Heart right ventricle (tissue), 16 donors: ENCODE results near the gene IDNK. TPM values are rescaled to one million over a fixed set of nuclear protein-coding genes. Genes with fewer than 3 reads are reported as not detected.
A peak's percentile ranks its signal among the peaks of the same experiment; 100 is the strongest.

Experiments used
- ATAC-seq, 8 donors: fragments of 200-7000 bp; cut with Tn5 transposase; one replicate each; pipeline ENCODE4 v1.9.1; 2020; ENCODE audit warnings: mild to moderate bottlenecking in 8 of 8, moderate library complexity in 8 of 8, moderate number of reproducible peaks in 1 of 8
- DNase-seq, 2 donors: peaks; one replicate each; pipeline ENCODE4 v3.0.0-alpha.2; 2020
- H3K27ac ChIP-seq, 10 donors: fragments of 200-600 bp; sonication (generic) in 2 of 10; one replicate each; pipeline versions ENCODE4 v1.5.0 to v1.8.0; 2020 to 2022; ENCODE audit warnings: mild to moderate bottlenecking in 3 of 10
- H3K27me3 ChIP-seq, 7 donors: fragments of 200-600 bp; one replicate each; pipeline ENCODE4 v1.8.0; 2021 to 2022; ENCODE audit warnings: mild to moderate bottlenecking in 2 of 7
- H3K36me3 ChIP-seq, 9 donors: fragments of 200-600 bp; sonication (generic) in 1 of 9; one replicate each; pipeline versions ENCODE4 v1.5.0 to v1.8.0; 2020 to 2022; ENCODE audit warnings: mild to moderate bottlenecking in 2 of 9
- H3K4me1 ChIP-seq, 9 donors: fragments of 200-600 bp; sonication (generic) in 1 of 9; one replicate each; pipeline versions ENCODE4 v1.5.0 to v1.8.0; 2020 to 2022; ENCODE audit warnings: mild to moderate bottlenecking in 4 of 9
- H3K4me3 ChIP-seq, 10 donors: fragments of 200-600 bp; sonication (generic) in 2 of 10; one replicate each; pipeline versions ENCODE4 v1.5.0 to v1.8.0; 2020 to 2022; ENCODE audit warnings: mild to moderate bottlenecking in 7 of 10, moderate library complexity in 2 of 10
- H3K9me3 ChIP-seq, 11 donors: fragments of 200-600 bp in 10 of 11; sonication (generic) in 2 of 11; one replicate each; pipeline versions ENCODE4 v1.5.0 to v1.8.0; 2013 to 2022; ENCODE audit warnings: mild to moderate bottlenecking in 2 of 11, control low read depth in 1 of 11, moderate library complexity in 1 of 11
- CTCF ChIP-seq, 9 donors: fragments of 200-600 bp; sonication (generic) in 2 of 9; IDR thresholded peaks; one replicate each; pipeline versions ENCODE4 v1.5.0 to v1.8.0; 2021 to 2022; ENCODE audit warnings: antibody characterized with exemption in 9 of 9, mild to moderate bottlenecking in 5 of 9, moderate library complexity in 1 of 9
- WGBS, 2 donors: extraction: QIAGEN DNeasy Blood & Tissue Kit; methylation state at CpG; one replicate each; pipeline ENCODE4 v1.1.7; 2013; ENCODE audit warnings: inconsistent platforms in 1 of 2; 5-methylcytosine and 5-hydroxymethylcytosine counted together
- intact Hi-C, 10 donors: fragments of 100-400 bp; cut with DNase I; formaldehyde crosslinking; loops; one replicate each; pipeline versions ENCODE4 v1.11.1 to v1.14.2; 2022
- polyA plus RNA-seq, 2 donors: library from polyadenylated mRNA; stranded (reverse); fragments of 200-250 nt; gene quantifications; one replicate each; pipeline ENCODE4 v1.2.3, GENCODE V29; 2013
- total RNA-seq, 10 donors: library from RNA; stranded (reverse); fragmentation: NEBNext Ultra II Directional in 3 of 10; extraction: Animal tissue kit (Norgen Biotek cat#: 25700) in 3 of 10; gene quantifications; one replicate each; pipeline versions ENCODE4 v1.2.1 to v1.2.4, GENCODE V29; 2021 to 2023
- donor health status: Arrhythmogenic right ventricular cardiomyopathy.
- donor health status: ischemic (EF 13 %, LVEDD 7.1; RV severe dilation, severe dysfunction).
- donor health status: healthy with polysubstance abuse.
- donor health status: DM: no; HTN: yes; CAD: no.
- donor health status: DM: no; HTN: no; CAD: no.
- donor health status: ischemic (EF 25% LVEDD 6.9; RV normal size, moderate dysfunction).
- donor health status: ischemic (EF 25% LVEDD 5.7; RV mildly dilated, moderate dysfunction).
- donor health status: healthy.
- donor health status: DM: yes; HTN: yes; CAD: no.
- donor health status: Ischemic cardiomyopathy.
- donor health status: ischemic (EF 35%, LVEDD 5.7; RV mildly dilated, moderate dysfunction).
- donor health status: nonischemic (EF 11% LVEDD 7.7; RV severe dilation, severe dysfunction).
- donor health status: DM: yes; HTN: yes; CAD: no.
- donor health status: PGD.
- donor health status: ischemic (EF 29% LVEDD 5.4; RV normal size, mild dysfunction).
- donor health status: nonischemic (EF 23%, LVEDD 6.1; RV moderate dilation, normal function).

IDNK gene
- total and polyA plus RNA-seq, 12 donors = 2.2 to 7.5 (median 4.0) TPM

DNA sequence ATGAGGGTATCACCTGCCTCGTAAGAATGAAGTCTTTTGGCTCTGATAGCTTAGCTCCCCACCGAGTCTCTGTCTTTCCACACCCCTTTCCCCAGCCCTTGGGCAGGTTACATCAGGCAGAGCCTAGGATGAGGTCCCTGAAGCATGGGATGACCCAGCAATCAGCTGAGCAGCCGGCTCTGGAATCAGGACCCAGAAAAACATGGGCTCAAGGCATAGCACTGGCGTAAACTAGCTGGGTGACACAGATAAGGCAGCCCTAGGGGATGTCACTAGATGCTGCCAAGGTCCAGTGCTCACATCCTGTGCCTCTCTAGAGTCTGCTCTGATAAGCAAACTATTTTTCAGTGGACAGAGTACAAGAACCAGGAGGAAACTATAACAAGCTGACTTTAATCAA is 26.6 kb downstream of the IDNK start:
- DNase-seq = no peak
- Histone ChIP-seq H3K4me1 (peaks cover 0 to 11% (median 0%) of the 10 kb centered on the region in 9 donors), H3K4me3 (no peak overlapping the region), H3K36me3 (peaks cover 0 to 58% (median 15%) of the 10 kb centered on the region in 9 donors), H3K27ac (peak overlapping the region in 1 of 10 donors; percentile 37), H3K27me3 (no peaks in the 10 kb centered on the region), H3K9me3 (peaks cover 0 to 13% (median 0%) of the 10 kb centered on the region in 11 donors)
- TF ChIP-seq CTCF (IDR thresholded peaks at IDR 0.05) = no peak
- peak in 7 of 8 donors; percentile 26 to 88 (median 70) for ATAC-seq
- 43 to 50% methylated on average over 4 of the region's 4 CpGs for WGBS, 2 donors
- intact Hi-C loops = loop anchor here in 3 of 10 donors (2.0 to 10.0 kb wide), 3 partner anchors 29 to 447 kb away; no protein-coding TSS in a partner anchor

DNA sequence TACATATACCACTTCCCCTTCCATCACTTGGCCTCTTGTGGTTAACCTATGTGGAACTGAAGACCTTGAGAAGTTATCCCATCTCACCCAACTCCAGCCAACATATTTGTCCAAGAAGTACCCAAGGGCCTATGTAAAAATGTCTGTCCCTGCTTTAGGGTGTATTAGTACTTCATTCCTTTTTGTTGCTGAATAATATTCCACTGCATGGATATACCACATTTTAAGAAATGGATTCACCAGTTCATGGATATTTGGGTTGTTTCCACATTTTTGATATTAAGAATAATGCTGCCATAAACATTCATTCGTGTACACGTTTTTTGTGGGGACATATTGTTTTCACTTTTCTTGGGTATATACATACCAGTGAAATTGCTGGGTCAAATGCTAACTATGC is 28.6 kb downstream of the IDNK start:
- intact Hi-C loops = loop anchor here in 1 of 10 donors (10.0 kb wide), 1 partner anchor 53 kb away; the partner anchor contains the start of gene UBQLN1
- Histone ChIP-seq H3K36me3 (peaks cover 0 to 79% (median 15%) of the 10 kb centered on the region in 9 donors), H3K4me1 (peaks cover 0 to 21% (median 5%) of the 10 kb centered on the region in 9 donors), H3K9me3 (peaks cover 0 to 13% (median 0%) of the 10 kb centered on the region in 11 donors), H3K27me3 (no peaks in the 10 kb centered on the region), H3K27ac (no peak overlapping the region), H3K4me3 (no peak overlapping the region)
- 95 to 99% methylated on average over 2 of the region's 2 CpGs for WGBS, 2 donors
- no peak for DNase-seq
- TF ChIP-seq CTCF (IDR thresholded peaks at IDR 0.05) = no peak
- no peak for ATAC-seq

DNA sequence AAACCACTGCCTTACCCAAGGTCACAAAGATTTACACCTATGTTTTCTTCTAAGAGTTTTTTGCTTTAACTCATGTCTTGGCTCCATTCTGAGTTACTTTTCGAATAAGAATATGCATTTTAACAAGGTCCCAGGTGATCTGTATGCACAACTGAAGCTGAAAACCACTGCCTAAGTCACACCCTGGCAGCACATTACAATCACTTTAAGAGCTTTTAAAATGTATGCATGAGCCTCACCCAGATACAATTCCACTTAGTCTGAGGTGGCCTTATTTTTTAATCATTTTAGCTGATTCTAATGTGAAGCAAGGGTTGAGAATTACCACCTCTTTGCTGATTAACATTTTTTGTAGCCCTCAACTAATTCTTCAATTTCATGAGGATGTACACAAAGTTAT is 29.5 kb downstream of the IDNK start:
- intact Hi-C loops = loop anchor here in 1 of 10 donors (10.0 kb wide), 1 partner anchor 52 kb away; the partner anchor contains the start of gene UBQLN1
- peaks cover 0 to 22% (median 5%) of the 10 kb centered on the region in 9 donors for H3K4me1 ChIP-seq
- DNase-seq (no peak), ATAC-seq (no peak)
- no peak overlapping the region for H3K4me3 ChIP-seq
- peaks cover 0 to 13% (median 0%) of the 10 kb centered on the region in 11 donors for H3K9me3 ChIP-seq
- H3K27me3 ChIP-seq = no peaks in the 10 kb centered on the region
- peaks cover 0 to 85% (median 15%) of the 10 kb centered on the region in 9 donors for H3K36me3 ChIP-seq
- no peak for TF ChIP-seq CTCF (IDR thresholded peaks at IDR 0.05)
- no peak overlapping the region for H3K27ac ChIP-seq
- WGBS, 2 donors = 93 to 97% methylated on average over 1 of the region's 1 CpG

GRCh38 chr9:83655433-83655832 is 32.5 kb downstream of the IDNK start:
- no peak for TF ChIP-seq CTCF (IDR thresholded peaks at IDR 0.05)
- 47 to 65% methylated on average over 1 of the region's 1 CpG for WGBS, 2 donors
- no peak for DNase-seq
- peaks cover 0 to 13% (median 0%) of the 10 kb centered on the region in 11 donors for H3K9me3 ChIP-seq
- peak in 2 of 8 donors; percentile 28 to 56 for ATAC-seq
- peaks cover 0 to 100% (median 38%) of the 10 kb centered on the region in 9 donors for H3K36me3 ChIP-seq
- no peaks in the 10 kb centered on the region for H3K27me3 ChIP-seq
- no peak overlapping the region for H3K27ac ChIP-seq
- intact Hi-C loops = loop anchor here in 1 of 10 donors (10.0 kb wide), 1 partner anchor 49 kb away; the partner anchor contains the start of gene UBQLN1
- H3K4me3 ChIP-seq = no peak overlapping the region
- peaks cover 0 to 12% (median 0%) of the 10 kb centered on the region in 9 donors for H3K4me1 ChIP-seq
